ENCODE measurements around the gene AGR2. TPM values are rescaled to one million over a fixed set of nuclear protein-coding genes. Genes with fewer than 3 reads are reported as not detected.

Gene AGR2
- total RNA-seq, 1 donor from 2014 or later = not detected

DNA sequence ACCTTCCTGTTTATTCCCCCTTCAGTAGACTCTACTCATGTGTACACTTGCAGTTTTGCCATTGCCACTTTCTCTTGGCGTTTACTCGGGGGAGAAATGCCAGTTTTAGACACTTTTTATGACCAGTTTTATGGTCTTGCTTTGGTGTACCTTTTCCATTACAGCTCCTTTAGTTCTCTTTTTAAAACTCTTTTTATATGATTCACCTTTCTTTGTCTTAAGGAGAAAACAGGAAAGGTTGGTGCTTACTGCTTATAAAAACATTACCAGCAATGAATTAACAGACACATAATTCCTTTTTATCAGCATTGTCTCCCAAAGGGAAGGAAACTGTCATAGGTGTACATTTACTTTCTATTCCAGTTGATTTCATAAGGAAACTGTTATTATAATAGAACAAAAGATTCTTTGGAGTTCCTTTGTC is 39.4 kb downstream of the AGR2 start:
- H3K4me3 ChIP-seq = no peak overlapping the region
- TF ChIP-seq, protein P1, sequence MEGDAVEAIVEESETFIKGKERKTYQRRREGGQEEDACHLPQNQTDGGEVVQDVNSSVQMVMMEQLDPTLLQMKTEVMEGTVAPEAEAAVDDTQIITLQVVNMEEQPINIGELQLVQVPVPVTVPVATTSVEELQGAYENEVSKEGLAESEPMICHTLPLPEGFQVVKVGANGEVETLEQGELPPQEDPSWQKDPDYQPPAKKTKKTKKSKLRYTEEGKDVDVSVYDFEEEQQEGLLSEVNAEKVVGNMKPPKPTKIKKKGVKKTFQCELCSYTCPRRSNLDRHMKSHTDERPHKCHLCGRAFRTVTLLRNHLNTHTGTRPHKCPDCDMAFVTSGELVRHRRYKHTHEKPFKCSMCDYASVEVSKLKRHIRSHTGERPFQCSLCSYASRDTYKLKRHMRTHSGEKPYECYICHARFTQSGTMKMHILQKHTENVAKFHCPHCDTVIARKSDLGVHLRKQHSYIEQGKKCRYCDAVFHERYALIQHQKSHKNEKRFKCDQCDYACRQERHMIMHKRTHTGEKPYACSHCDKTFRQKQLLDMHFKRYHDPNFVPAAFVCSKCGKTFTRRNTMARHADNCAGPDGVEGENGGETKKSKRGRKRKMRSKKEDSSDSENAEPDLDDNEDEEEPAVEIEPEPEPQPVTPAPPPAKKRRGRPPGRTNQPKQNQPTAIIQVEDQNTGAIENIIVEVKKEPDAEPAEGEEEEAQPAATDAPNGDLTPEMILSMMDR (IDR thresholded peaks at IDR 0.05) = no peak
- H3K9me3 ChIP-seq = no peaks in the 10 kb centered on the region
- intact Hi-C loops (cut with DNase I) = no loop called here
- no peaks in the 10 kb centered on the region for H3K36me3 ChIP-seq
- H3K27me3 ChIP-seq = no peaks in the 10 kb centered on the region
- H3K4me1 ChIP-seq = no peaks in the 10 kb centered on the region
- no peak for DNase-seq (ENCODE audit: low spot score in 2 of 2)
- no peak overlapping the region for H3K27ac ChIP-seq

DNA sequence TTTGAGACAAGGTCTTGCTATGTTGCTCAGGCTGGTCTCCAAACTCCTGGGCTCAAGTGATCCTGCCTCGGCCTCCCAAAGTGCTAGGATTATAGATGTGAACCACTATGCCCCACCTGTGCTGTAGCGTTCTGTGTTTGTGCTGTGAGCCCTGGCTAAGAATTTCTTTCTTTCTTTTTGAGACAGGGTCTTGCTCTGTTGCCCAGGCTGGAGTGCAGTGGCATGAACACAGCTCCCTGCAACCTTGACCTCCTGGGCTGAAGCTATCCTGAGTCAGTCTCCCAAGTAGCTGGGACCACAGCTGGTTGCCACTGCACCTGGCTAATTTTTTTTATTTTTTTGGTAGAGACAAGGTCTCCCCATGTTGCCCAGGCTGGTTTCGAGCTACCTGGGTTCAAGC is 39.9 kb downstream of the AGR2 start:
- no peak for DNase-seq (ENCODE audit: low spot score in 2 of 2)
- no peaks in the 10 kb centered on the region for H3K27me3 ChIP-seq
- no peaks in the 10 kb centered on the region for H3K4me1 ChIP-seq
- no peaks in the 10 kb centered on the region for H3K9me3 ChIP-seq
- no peak overlapping the region for H3K4me3 ChIP-seq
- TF ChIP-seq, protein P1 (IDR thresholded peaks at IDR 0.05) = no peak
- H3K36me3 ChIP-seq = no peaks in the 10 kb centered on the region
- intact Hi-C loops (cut with DNase I) = no loop called here
- no peak overlapping the region for H3K27ac ChIP-seq

GRCh38 chr7:16762177-16762576 is 42.6 kb downstream of the AGR2 start:
- no peak for DNase-seq (ENCODE audit: low spot score in 2 of 2)
- Histone ChIP-seq H3K9me3 (no peaks in the 10 kb centered on the region), H3K27me3 (no peaks in the 10 kb centered on the region), H3K36me3 (no peaks in the 10 kb centered on the region), H3K4me1 (no peaks in the 10 kb centered on the region), H3K27ac (no peak overlapping the region), H3K4me3 (no peak overlapping the region)
- TF ChIP-seq, protein P1 (IDR thresholded peaks at IDR 0.05) = no peak
- intact Hi-C loops (cut with DNase I) = no loop called here

- Histone ChIP-seq H3K27me3 (no peaks in the 10 kb centered on the region), H3K9me3 (no peaks in the 10 kb centered on the region), H3K4me1 (no peaks in the 10 kb centered on the region), H3K4me3 (no peak overlapping the region), H3K36me3 (no peaks in the 10 kb centered on the region), H3K27ac (no peak overlapping the region)
- TF ChIP-seq, protein P1 (IDR thresholded peaks at IDR 0.05) = no peak
- intact Hi-C loops (cut with DNase I) = no loop called here
- no peak for DNase-seq (ENCODE audit: low spot score in 2 of 2)
Measured at GRCh38 chr7:16759840-16760239, 45.0 kb downstream of the AGR2 start.

- TF ChIP-seq, protein P1 (IDR thresholded peaks at IDR 0.05) = no peak
- no peaks in the 10 kb centered on the region for H3K36me3 ChIP-seq
- no peaks in the 10 kb centered on the region for H3K4me1 ChIP-seq
- H3K9me3 ChIP-seq = no peaks in the 10 kb centered on the region
- no peak for DNase-seq (ENCODE audit: low spot score in 2 of 2)
- intact Hi-C loops (cut with DNase I) = no loop called here
- H3K4me3 ChIP-seq = no peak overlapping the region
- no peak overlapping the region for H3K27ac ChIP-seq
- H3K27me3 ChIP-seq = no peaks in the 10 kb centered on the region
Measured at GRCh38 chr7:16758631-16759611, 45.9 kb downstream of the AGR2 start.

Data from ascending aorta (tissue), 2 donors.